H1 (cell line): ENCODE results near the gene TRIM9. TPM values are rescaled to one million over a fixed set of nuclear protein-coding genes. Genes with fewer than 3 reads are reported as not detected.

ENCODE experiments used
- CTCF ChIA-PET: fragments of 300-600 bp; sonication (Branson Sonifier 250); formaldehyde crosslinking; loops from one replicate; lab custom pipeline; 2021; ENCODE audit not compliant: partially characterized antibody; lab: Charles Lee
- POLR2A ChIA-PET: fragments of 300-600 bp; sonication (Branson Sonifier 250); formaldehyde crosslinking; loops from one replicate; lab custom pipeline; 2021; ENCODE audit warnings: inconsistent platforms; ENCODE audit not compliant: partially characterized antibody; lab: Charles Lee
- DNase-seq, 2 experiments: peaks; one replicate each; pipeline versions ENCODE4 v3.0.0 to v3.0.0-alpha.2; 2010 to 2022; ENCODE audit warnings: low spot score in 2 of 2, low read depth in 1 of 2, mixed read lengths in 1 of 2
- FAIRE-seq: peaks from 2 replicates; lab custom pipeline; 2011; peaks lifted over from hg19 to GRCh38; lab: Jason Lieb, UNC
- H2AFZ ChIP-seq: 2 replicates; pipeline ENCODE4 v1.8.1; 2012; ENCODE audit warnings: low read length, inconsistent platforms
- H2AK5ac ChIP-seq: 2 replicates; pipeline ENCODE4 v1.6.1; 2013; ENCODE audit warnings: low read depth, low read length
- H2BK120ac ChIP-seq: replicated peaks from 2 replicates; pipeline ENCODE3; 2013; ENCODE audit warnings: low read depth, low read length, inconsistent platforms
- H2BK12ac ChIP-seq: 2 replicates; pipeline ENCODE4 v1.6.1; 2013; ENCODE audit warnings: low read depth, low read length
- H2BK15ac ChIP-seq: 2 replicates; pipeline ENCODE4 v1.6.1; 2013; ENCODE audit warnings: low read length
- H2BK20ac ChIP-seq: 2 replicates; pipeline ENCODE4 v1.6.1; 2013; ENCODE audit warnings: low read length
- H2BK5ac ChIP-seq: 2 replicates; pipeline ENCODE4 v1.6.1; 2013; ENCODE audit warnings: low read depth, low read length
- H3K14ac ChIP-seq: 2 replicates; pipeline ENCODE4 v1.6.1; 2013; ENCODE audit warnings: inconsistent platforms; ENCODE audit not compliant: insufficient read length
- H3K18ac ChIP-seq: 2 replicates; pipeline ENCODE4 v1.6.1; 2013; ENCODE audit warnings: low read length; ENCODE audit errors: extremely low read depth
- H3K23ac ChIP-seq: 2 replicates; pipeline ENCODE4 v1.6.1; 2013; ENCODE audit warnings: inconsistent platforms; ENCODE audit not compliant: insufficient read length
- H3K23me2 ChIP-seq: 2 replicates; pipeline ENCODE4 v1.6.1; 2013; ENCODE audit warnings: low read depth, low read length
- H3K27ac ChIP-seq: 2 replicates; pipeline ENCODE4 v1.6.1; 2011; ENCODE audit warnings: low read depth, low read length, inconsistent platforms
- H3K27me3 ChIP-seq, 4 experiments: replicated peaks in 1 of 4; 1 replicate in 1 of 4; 2 replicates in 3 of 4; pipeline versions ENCODE4 v1.6.1 to v1.8.1; 2011 to 2013; ENCODE audit warnings: low read length in 3 of 4, mild to moderate bottlenecking in 3 of 4, inconsistent platforms in 2 of 4, mixed read lengths in 2 of 4, moderate library complexity in 1 of 4; ENCODE audit not compliant: control insufficient read depth in 3 of 4, insufficient read depth in 3 of 4; ENCODE audit errors: extremely low read depth in 1 of 4
- H3K36me3 ChIP-seq, 4 experiments: 2 replicates each; pipeline versions ENCODE4 v1.6.1 to v1.8.1; 2011 to 2013; ENCODE audit warnings: mild to moderate bottlenecking in 4 of 4, low read length in 3 of 4, moderate library complexity in 2 of 4, control low read depth in 1 of 4, inconsistent platforms in 1 of 4; ENCODE audit not compliant: insufficient read depth in 4 of 4, control insufficient read depth in 2 of 4
- H3K4ac ChIP-seq: replicated peaks from 2 replicates; pipeline ENCODE3; 2013; ENCODE audit warnings: low read length, low read depth, mixed read lengths, inconsistent platforms; ENCODE audit not compliant: insufficient read length
- H3K4me1 ChIP-seq, 4 experiments: replicated peaks in 1 of 4; 1 replicate in 1 of 4; 2 replicates in 3 of 4; pipeline versions ENCODE4 v1.6.1 to v1.8.1; 2011 to 2013; ENCODE audit warnings: low read length in 3 of 4, inconsistent platforms in 2 of 4, mixed read lengths in 1 of 4; ENCODE audit not compliant: insufficient read depth in 4 of 4, control insufficient read depth in 3 of 4
- H3K4me2 ChIP-seq, 2 experiments: 2 replicates each; pipeline versions ENCODE4 v1.6.1 to v1.8.1; 2011 to 2013; ENCODE audit warnings: low read depth in 2 of 2, low read length in 2 of 2, control low read depth in 1 of 2, inconsistent platforms in 1 of 2, mild to moderate bottlenecking in 1 of 2; ENCODE audit not compliant: insufficient read depth in 1 of 2
- H3K4me3 ChIP-seq, 4 experiments: fragments of 200-600, 300-600 bp in 1 of 4; sonication (generic), shearing (Covaris generic), sonication (Bioruptor Twin) in 1 of 4; 2 replicates each; pipeline versions ENCODE4 v1.5.1 to v1.8.1; 2011 to 2016; ENCODE audit warnings: low read length in 4 of 4, low read depth in 3 of 4, control low read depth in 2 of 4, inconsistent platforms in 2 of 4, mild to moderate bottlenecking in 2 of 4, mixed read lengths in 1 of 4, moderate library complexity in 1 of 4; ENCODE audit not compliant: insufficient read depth in 2 of 4; ENCODE audit errors: extremely low read depth in 1 of 4
- H3K56ac ChIP-seq: replicated peaks from 2 replicates; pipeline ENCODE3; 2013; ENCODE audit warnings: low read depth, mild to moderate bottlenecking, mixed read lengths, low read length, inconsistent platforms; ENCODE audit not compliant: insufficient read length
- H3K79me1 ChIP-seq: 2 replicates; pipeline ENCODE4 v1.6.1; 2013; ENCODE audit warnings: low read depth, low read length, control low read depth
- H3K79me2 ChIP-seq, 2 experiments: 2 replicates each; pipeline versions ENCODE4 v1.6.1 to v1.8.1; 2012 to 2013; ENCODE audit warnings: low read length in 2 of 2, mild to moderate bottlenecking in 2 of 2, inconsistent platforms in 1 of 2; ENCODE audit not compliant: insufficient read depth in 2 of 2, control insufficient read depth in 1 of 2
- H3K9ac ChIP-seq, 4 experiments: replicated peaks in 1 of 4; 1 replicate in 1 of 4; 2 replicates in 3 of 4; pipeline versions ENCODE4 v1.6.1 to v1.8.1; 2011 to 2013; ENCODE audit warnings: low read depth in 3 of 4, low read length in 3 of 4, control low read depth in 2 of 4, mild to moderate bottlenecking in 2 of 4, moderate library complexity in 2 of 4, inconsistent platforms in 1 of 4; ENCODE audit errors: extremely low read depth in 1 of 4
- H3K9me3 ChIP-seq, 2 experiments: 2 replicates each; pipeline versions ENCODE4 v1.6.1 to v1.8.1; 2012 to 2013; ENCODE audit warnings: mild to moderate bottlenecking in 2 of 2, moderate library complexity in 2 of 2, control low read depth in 1 of 2, inconsistent platforms in 1 of 2, low read depth in 1 of 2, low read length in 1 of 2, mixed read lengths in 1 of 2; ENCODE audit not compliant: insufficient read depth in 2 of 2
- H4K20me1 ChIP-seq, 2 experiments: replicated peaks in 1 of 2; 2 replicates each; pipeline versions ENCODE3 to v1.8.1; 2011 to 2013; ENCODE audit warnings: inconsistent platforms in 2 of 2, low read length in 2 of 2, mild to moderate bottlenecking in 1 of 2; ENCODE audit not compliant: insufficient read depth in 2 of 2, control insufficient read depth in 1 of 2
- H4K5ac ChIP-seq: 2 replicates; pipeline ENCODE4 v1.6.1; 2013; ENCODE audit warnings: low read length, low read depth, mixed read lengths, inconsistent platforms; ENCODE audit not compliant: insufficient read length
- H4K8ac ChIP-seq: 2 replicates; pipeline ENCODE4 v1.8.0; 2013; ENCODE audit warnings: mild to moderate bottlenecking, moderate library complexity, low read length, inconsistent platforms; ENCODE audit not compliant: insufficient read depth; ENCODE audit errors: extremely low read depth
- H4K91ac ChIP-seq: replicated peaks from 2 replicates; pipeline ENCODE3; 2013; ENCODE audit warnings: low read length, mixed read lengths, inconsistent platforms; ENCODE audit not compliant: insufficient read length
- CEBPB ChIP-seq: IDR thresholded peaks from 2 replicates; pipeline ENCODE4 v1.6.1; 2012; ENCODE audit warnings: low read depth, low read length
- CHD2 ChIP-seq: IDR thresholded peaks from 2 replicates; pipeline ENCODE4 v1.6.1; 2012; ENCODE audit warnings: low read length, improper control_type of control experiment
- EZH2 ChIP-seq: fragments of 200-600 bp; sonication (generic); IDR thresholded peaks from 2 replicates; pipeline ENCODE4 v1.7.1; 2012; ENCODE audit warnings: low read depth, mild to moderate bottlenecking, moderate library complexity, low read length, inconsistent platforms; ENCODE audit not compliant: severe bottlenecking
- NANOG ChIP-seq: IDR thresholded peaks from 2 replicates; pipeline ENCODE4 v1.6.1; 2011; ENCODE audit warnings: low read length, low read depth, mild to moderate bottlenecking, inconsistent platforms; ENCODE audit not compliant: insufficient read depth, poor library complexity, severe bottlenecking
- NRF1 ChIP-seq: IDR thresholded peaks from 2 replicates; pipeline ENCODE4 v1.6.1; 2011; ENCODE audit warnings: mild to moderate bottlenecking, low read depth, low read length, improper control_type of control experiment
- PHF8 ChIP-seq: fragments of 200-600 bp; sonication (generic); conservative IDR thresholded peaks from 2 replicates; pipeline ENCODE4 v1.7.1; 2012; ENCODE audit warnings: low read depth, mild to moderate bottlenecking, inconsistent platforms, low read length, moderate library complexity
- POLR2A ChIP-seq, 2 experiments: IDR thresholded peaks; 1 replicate in 1 of 2; 2 replicates in 1 of 2; pipeline ENCODE4 v1.6.1; 2011; ENCODE audit warnings: low read depth in 2 of 2, low read length in 2 of 2, mild to moderate bottlenecking in 2 of 2; ENCODE audit errors: control extremely low read depth in 1 of 2
- POU5F1 ChIP-seq: IDR thresholded peaks from 2 replicates; pipeline ENCODE4 v1.6.1; 2011; ENCODE audit warnings: low read depth, mild to moderate bottlenecking, low read length, moderate library complexity
- RXRA ChIP-seq: IDR thresholded peaks from 2 replicates; pipeline ENCODE4 v1.6.1; 2011; ENCODE audit warnings: low read depth, mild to moderate bottlenecking, low read length, moderate library complexity; ENCODE audit not compliant: insufficient read depth
- SAP30 ChIP-seq: fragments of 300-600 bp; sonication (generic); IDR thresholded peaks from 2 replicates; pipeline ENCODE4 v1.7.1; 2012; ENCODE audit warnings: low read length, moderate library complexity, mild to moderate bottlenecking, inconsistent platforms; ENCODE audit not compliant: insufficient read depth, insufficient replicate concordance
- SIRT6 ChIP-seq: IDR thresholded peaks from one replicate; pipeline ENCODE4 v1.7.1; 2012; ENCODE audit warnings: low read length, inconsistent platforms
- SP2 ChIP-seq: IDR thresholded peaks from 2 replicates; pipeline ENCODE4 v1.6.1; 2012; ENCODE audit warnings: mild to moderate bottlenecking, low read length, inconsistent platforms
- SP4 ChIP-seq: IDR thresholded peaks from 2 replicates; pipeline ENCODE4 v1.6.1; 2012; ENCODE audit warnings: low read length, inconsistent platforms
- SRF ChIP-seq: IDR thresholded peaks from 2 replicates; pipeline ENCODE4 v1.6.1; 2011; ENCODE audit warnings: mild to moderate bottlenecking, low read depth, low read length, moderate library complexity
- YY1 ChIP-seq: IDR thresholded peaks from 2 replicates; pipeline ENCODE4 v1.6.1; 2011; ENCODE audit warnings: low read depth, mild to moderate bottlenecking, low read length
- WGBS, 2 experiments: shearing (Covaris generic) in 1 of 2; methylation state at CpG; one replicate each; pipeline versions ENCODE4 v1.1.6 to v1.1.7; 2013 to 2015; ENCODE audit warnings: low lambda C conversion rate in 2 of 2, mixed read lengths in 2 of 2, inconsistent platforms in 1 of 2, low coverage in 1 of 2, missing lambda C conversion rate in 1 of 2; ENCODE audit not compliant: insufficient replicate concordance in 2 of 2, insufficient coverage in 1 of 2, insufficient read length in 1 of 2; ENCODE audit errors: extremely low coverage in 1 of 2, missing lambda C conversion rate in 1 of 2; 5-methylcytosine and 5-hydroxymethylcytosine counted together
- polyA plus RNA-seq, 7 experiments: library from polyadenylated mRNA; depleted of rRNA in 3 of 7; stranded (reverse) in 5 of 7; unstranded in 2 of 7; fragments of >200 nt in 5 of 7; fragments of 200-250 nt in 2 of 7; gene quantifications; 1 replicate in 5 of 7; 2 replicates in 1 of 7; 4 replicates in 1 of 7; pipeline versions ENCODE4 v1.2.1 to v1.2.3, GENCODE V29; 2011 to 2013; ENCODE audit warnings: missing spikeins in 2 of 7, mixed read lengths in 2 of 7
- total RNA-seq: library from RNA; stranded (reverse); fragmentation: NEBNext Ultra II Directional; extraction: Animal tissue kit (Norgen Biotek cat#: 25700); gene quantifications from 2 replicates; pipeline ENCODE4 v1.2.1, GENCODE V29; 2021

TRIM9 gene
- total and polyA plus RNA-seq, 2 of the 8 experiments (the other 6 are each of a cell fraction or from before 2014, with no cell fraction given): 2.7 to 5.4 TPM

DNA sequence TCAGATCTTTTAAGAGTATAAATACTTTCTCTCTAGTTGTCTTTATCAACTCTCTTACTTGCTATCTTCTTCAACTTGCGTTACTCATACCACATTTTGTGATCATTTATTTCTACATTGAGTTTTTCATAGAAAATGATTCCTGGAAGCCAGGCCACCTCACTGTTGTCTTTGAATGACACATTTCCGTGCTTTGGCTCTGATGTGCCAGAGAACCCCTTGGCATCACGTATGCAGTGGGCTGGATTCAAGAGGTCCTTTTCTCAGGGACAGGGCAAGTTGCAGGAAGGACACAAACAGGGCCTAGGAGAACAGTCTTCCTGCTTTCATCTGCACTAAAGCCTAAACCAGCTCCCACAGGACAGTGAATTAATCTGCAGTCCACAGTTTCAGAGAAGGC, 80.3 kb downstream of the TRIM9 start:
- no peaks in the 10 kb centered on the region for H3K36me3 ChIP-seq
- H3K79me1 ChIP-seq: no peaks in the 10 kb centered on the region
- H3K9ac ChIP-seq: no peak overlapping the region
- H4K8ac ChIP-seq: no peak overlapping the region
- no peaks in the 10 kb centered on the region for H4K20me1 ChIP-seq
- no peaks in the 10 kb centered on the region for H3K79me2 ChIP-seq
- H3K9me3 ChIP-seq: peaks cover 3% of the 10 kb centered on the region in 2 experiments; a peak in 1 of 4 replicates
- H3K4ac ChIP-seq: no peak overlapping the region
- no peak overlapping the region for H3K23ac ChIP-seq
- H2BK15ac ChIP-seq: no peak overlapping the region
- H2BK5ac ChIP-seq: no peak overlapping the region
- no peak overlapping the region for H3K14ac ChIP-seq
- H4K91ac ChIP-seq: no peak overlapping the region
- H2BK120ac ChIP-seq: no peak overlapping the region
- no peak overlapping the region for H3K18ac ChIP-seq
- H3K4me2 ChIP-seq: no peak overlapping the region
- H3K4me1 ChIP-seq: no peaks in the 10 kb centered on the region
- H3K27me3 ChIP-seq: no peaks in the 10 kb centered on the region
- DNase-seq (no peak), FAIRE-seq (no peak)
- H3K4me3 ChIP-seq: no peak overlapping the region
- no peak overlapping the region for H2AFZ ChIP-seq
- ChIA-PET CTCF (interaction anchor here (0.6 to 1.1 kb wide), 3 partner anchors 13 to 105 kb away, joined by 3 read pairs; no protein-coding TSS in a partner anchor), POLR2A (interaction anchor here (1.3 kb wide), 1 partner anchor 9 kb away, joined by 5 read pairs; no protein-coding TSS in a partner anchor)
- H3K56ac ChIP-seq: no peak overlapping the region
- no peak overlapping the region for H4K5ac ChIP-seq
- H3K27ac ChIP-seq: no peak overlapping the region
- H3K23me2 ChIP-seq: no peaks in the 10 kb centered on the region; the same call in 1 of the 2 replicates
- no peak overlapping the region for H2AK5ac ChIP-seq
- 65% methylated on average over 3 of the region's 3 CpGs; no CpG with 5 or more reads in 1 of the 2 experiments for WGBS, 2 experiments
- no peak overlapping the region for H2BK12ac ChIP-seq
- no peak overlapping the region for H2BK20ac ChIP-seq
- TF ChIP-seq POU5F1 (no peak), PHF8 (no peak), NANOG (no peak), SAP30 (no peak), NRF1 (no peak), EZH2 (no peak), SP4 (no peak), POLR2A (IDR thresholded peaks at IDR 0.05; ENCODE audit: control extremely low read depth in 1 of 2, low read depth in 2 of 2, low read length in 2 of 2) (no peak), CEBPB (no peak), SRF (no peak), YY1 (no peak), RXRA (no peak), SIRT6 (no peak), SP2 (no peak), CHD2 (no peak)
